Sciatic nerve (tissue), 2 donors: Measurements from ENCODE around the gene ITIH1. TPM values are rescaled to one million over a fixed set of nuclear protein-coding genes. Genes with fewer than 3 reads are reported as not detected.
A peak's percentile ranks its signal among the peaks of the same experiment; 100 is the strongest.

Experiments
- ATAC-seq: fragments of 200-7000 bp; cut with Tn5 transposase; one replicate; pipeline ENCODE4 v1.9.1; 2020; ENCODE audit warnings: mild to moderate bottlenecking, moderate library complexity
- DNase-seq: peaks from one replicate; pipeline ENCODE4 v3.0.0-alpha.2; 2020; ENCODE audit warnings: low spot score
- intact Hi-C: fragments of 100-400 bp; cut with DNase I; formaldehyde crosslinking; loops from one replicate; pipeline ENCODE4 v1.14.2; 2022
- total RNA-seq: library from RNA; stranded (reverse); fragmentation: NEBNext Ultra II Directional; extraction: Animal tissue kit (Norgen Biotek cat#: 25700); gene quantifications from one replicate; pipeline ENCODE4 v1.2.1, GENCODE V29; 2021
- donor health status: DM: no; HTN: no; CAD: no.
- donor health status: DM: no; HTN: no; CAD: no.

The ITIH1 gene
- total RNA-seq, 1 donor from 2014 or later, result not detected

- ATAC-seq (no peak), DNase-seq (no peak)
- intact Hi-C loops, result no loop called here
Measured at GRCh38 chr3:52787246-52787645, 9.8 kb downstream of the ITIH1 start.

- peak; percentile 55 for ATAC-seq
- intact Hi-C loops, result no loop called here
- no peak for DNase-seq
Measured at GRCh38 chr3:52787672-52788625, 10.6 kb downstream of the ITIH1 start.

GRCh38 chr3:52788890-52789745 lies 11.7 kb downstream of the ITIH1 start:
- ATAC-seq, result no peak
- intact Hi-C loops, result no loop called here
- DNase-seq, result no peak

- DNase-seq (no peak), ATAC-seq (no peak)
- intact Hi-C loops, result no loop called here
Measured at GRCh38 chr3:52789746-52790040, 12.3 kb downstream of the ITIH1 start.

- DNase-seq (no peak), ATAC-seq (no peak)
- intact Hi-C loops, result no loop called here
Measured at GRCh38 chr3:52790337-52790736, 12.9 kb downstream of the ITIH1 start.

GRCh38 chr3:52790741-52791140 lies 13.3 kb downstream of the ITIH1 start:
- intact Hi-C loops, result no loop called here
- no peak for DNase-seq
- no peak for ATAC-seq

GRCh38 chr3:52791366-52791765 lies 14.0 kb downstream of the ITIH1 start:
- ATAC-seq (no peak), DNase-seq (no peak)
- intact Hi-C loops, result no loop called here

- no peak for ATAC-seq
- intact Hi-C loops, result no loop called here
- DNase-seq, result no peak
Measured at GRCh38 chr3:52791928-52792327, 14.5 kb downstream of the ITIH1 start.

GRCh38 chr3:52792413-52792812 lies 15.0 kb downstream of the ITIH1 start:
- intact Hi-C loops, result no loop called here
- DNase-seq (no peak), ATAC-seq (no peak)

- no peak for DNase-seq
- ATAC-seq, result no peak
- intact Hi-C loops, result no loop called here
Measured at GRCh38 chr3:52792961-52793695, 15.7 kb downstream of the ITIH1 start.

- intact Hi-C loops, result no loop called here
- DNase-seq, result no peak
Measured at GRCh38 chr3:52793702-52794611, 16.6 kb downstream of the ITIH1 start.

GRCh38 chr3:52794612-52795099 lies 17.3 kb downstream of the ITIH1 start, which contains the start of gene ITIH3:
Gene ITIH3 (plus strand): TSS chr3:52794796. CDS start chr3:52794804, 8 bp downstream.
- intact Hi-C loops, result no loop called here
- peak; percentile 42 for ATAC-seq
- DNase-seq, result no peak

More at GRCh38 chr3:52793702-52794611, 16.6 kb downstream of the ITIH1 start:
- ATAC-seq, result no peak

- intact Hi-C loops, result no loop called here
Measured at GRCh38 chr3:52795298-52795900, 18.0 kb downstream of the ITIH1 start.

GRCh38 chr3:52796411-52796810 lies 19.0 kb downstream of the ITIH1 start:
- ATAC-seq (no peak), DNase-seq (no peak)
- intact Hi-C loops, result no loop called here

More at GRCh38 chr3:52795298-52795900, 18.0 kb downstream of the ITIH1 start:
- ATAC-seq (no peak), DNase-seq (no peak)

- intact Hi-C loops, result no loop called here
- ATAC-seq, result no peak
Measured at GRCh38 chr3:52798376-52798977, 21.1 kb downstream of the ITIH1 start.

GRCh38 chr3:52798978-52799476 lies 21.6 kb downstream of the ITIH1 start:
- DNase-seq (no peak), ATAC-seq (no peak)
- intact Hi-C loops, result no loop called here

More at GRCh38 chr3:52798376-52798977, 21.1 kb downstream of the ITIH1 start:
- no peak for DNase-seq

- intact Hi-C loops, result no loop called here
- DNase-seq (no peak), ATAC-seq (no peak)
Measured at GRCh38 chr3:52800079-52800478, 22.7 kb downstream of the ITIH1 start.
